Adipose tissue (tissue), 3 donors: Measurements from ENCODE around the gene ITGB2. TPM values are rescaled to one million over a fixed set of nuclear protein-coding genes. Genes with fewer than 3 reads are reported as not detected.
"Not testable (repeated sequence)": the region's sequence is repeated elsewhere in the genome, so short reads cannot be mapped to it uniquely, and the experiment has no call there.

Source experiments
- H3K27ac ChIP-seq: one replicate; pipeline ENCODE4 v1.5.1; 2013; ENCODE audit warnings: low read depth, low read length
- WGBS, 3 donors: extraction: QIAGEN DNeasy Blood & Tissue Kit; methylation state at CpG; one replicate each; pipeline ENCODE4 v1.1.7; 2013; 5-methylcytosine and 5-hydroxymethylcytosine counted together
- polyA plus RNA-seq, 3 donors: library from polyadenylated mRNA; stranded (reverse); fragments of 200-250 nt; gene quantifications; one replicate each; pipeline ENCODE4 v1.2.3, GENCODE V29; 2013
- donor health status: healthy with polysubstance abuse.
- donor health status: Bipolar disorder and iron deficiency.
- donor health status: healthy.

Gene ITGB2
- polyA plus RNA-seq, 3 donors = 9.5 to 81.7 (median 32.5) TPM

DNA sequence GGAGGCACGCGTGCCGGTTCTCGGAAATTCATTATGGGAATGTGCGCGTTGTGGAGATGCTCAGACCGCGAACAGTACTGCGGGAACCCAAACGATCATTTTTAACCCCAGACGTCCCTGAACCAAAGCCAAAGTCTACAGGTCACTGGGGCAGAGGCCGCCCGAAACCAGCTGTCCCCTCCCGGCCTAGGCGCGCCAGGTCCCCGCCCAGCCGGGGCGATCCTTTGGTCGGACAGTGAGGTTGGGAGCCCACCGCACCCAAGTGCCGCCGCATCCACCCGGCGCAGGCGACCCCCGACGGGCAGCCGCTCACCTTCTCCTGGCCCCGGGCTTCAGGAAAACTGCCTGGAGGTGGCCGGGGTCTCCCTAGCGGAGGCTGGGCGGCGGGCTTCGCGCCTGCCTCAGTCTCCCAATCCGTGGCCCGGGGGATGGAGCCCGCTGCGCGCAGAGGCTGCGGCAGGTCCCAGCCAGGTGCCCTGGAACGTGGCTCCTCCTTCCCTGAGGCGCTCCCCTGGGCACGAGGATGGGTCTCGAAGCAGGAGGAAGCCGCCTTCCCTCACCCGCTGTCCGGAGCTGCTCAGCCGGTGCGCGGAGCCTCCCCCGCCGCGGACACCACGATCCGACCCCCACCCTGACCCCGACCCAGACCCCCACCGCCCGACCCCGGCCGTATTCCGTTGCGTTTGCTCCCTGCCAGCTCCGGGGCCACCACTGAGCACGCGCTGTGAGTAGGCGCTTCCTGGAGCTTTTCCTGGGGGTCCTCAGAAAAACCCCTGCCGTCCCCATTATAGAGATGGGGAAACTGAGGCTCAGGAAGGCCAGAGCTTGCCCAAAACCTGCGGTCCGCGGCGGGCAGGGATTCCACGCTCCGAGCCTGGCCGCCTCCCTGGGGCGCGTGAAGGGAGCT, 11.1 kb upstream of the ITGB2 start:
- WGBS, 3 donors = 1 to 2% (median 2%) methylated on average over 68 to 78 of the region's 78 CpGs
- no peak overlapping the region for H3K27ac ChIP-seq

DNA sequence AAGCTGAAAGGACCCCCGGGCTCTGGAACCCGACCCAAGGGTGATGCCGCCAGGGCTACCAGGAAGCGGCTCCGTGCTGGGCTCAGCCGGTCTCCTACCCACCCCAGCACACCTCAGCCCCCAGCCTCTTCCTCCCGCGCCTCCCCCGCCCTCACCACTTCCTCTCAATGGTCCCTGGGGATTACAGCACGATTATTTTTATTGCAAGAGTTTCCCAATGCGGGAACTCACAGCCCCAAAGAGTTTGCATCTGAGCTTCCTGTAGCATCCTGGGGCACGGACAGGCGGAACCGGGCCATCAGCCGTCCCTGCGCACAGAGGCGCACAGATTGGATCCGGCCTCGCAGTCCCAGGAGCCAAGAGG, 10.4 kb upstream of the ITGB2 start:
- WGBS, 3 donors = 1 to 2% (median 1%) methylated on average over 19 of the region's 19 CpGs
- H3K27ac ChIP-seq = no peak overlapping the region

DNA sequence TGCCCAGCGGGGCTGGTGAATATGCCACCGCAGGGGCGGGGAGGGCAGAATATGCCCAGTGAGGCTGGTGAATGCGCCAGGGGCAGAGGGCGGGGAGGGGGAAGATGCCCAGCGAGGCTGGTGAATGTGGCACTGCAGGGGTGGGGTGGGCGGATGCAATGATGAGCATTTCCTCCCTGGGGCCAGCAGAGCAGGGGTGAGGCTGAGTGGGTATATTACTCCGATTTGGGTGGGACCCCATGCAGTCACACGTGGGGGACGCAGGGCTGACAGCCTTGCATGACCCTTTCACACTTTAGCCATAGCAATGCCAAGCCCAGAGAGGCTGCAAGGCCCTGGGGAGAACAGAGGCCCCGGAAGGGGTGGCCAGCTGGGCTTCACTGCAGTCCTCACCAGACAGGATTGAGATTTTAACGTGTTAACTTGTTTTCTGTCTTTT, 9.9 kb upstream of the ITGB2 start:
- no peak overlapping the region for H3K27ac ChIP-seq
- WGBS, 3 donors = 27 to 36% (median 34%) methylated on average over 12 of the region's 12 CpGs

DNA sequence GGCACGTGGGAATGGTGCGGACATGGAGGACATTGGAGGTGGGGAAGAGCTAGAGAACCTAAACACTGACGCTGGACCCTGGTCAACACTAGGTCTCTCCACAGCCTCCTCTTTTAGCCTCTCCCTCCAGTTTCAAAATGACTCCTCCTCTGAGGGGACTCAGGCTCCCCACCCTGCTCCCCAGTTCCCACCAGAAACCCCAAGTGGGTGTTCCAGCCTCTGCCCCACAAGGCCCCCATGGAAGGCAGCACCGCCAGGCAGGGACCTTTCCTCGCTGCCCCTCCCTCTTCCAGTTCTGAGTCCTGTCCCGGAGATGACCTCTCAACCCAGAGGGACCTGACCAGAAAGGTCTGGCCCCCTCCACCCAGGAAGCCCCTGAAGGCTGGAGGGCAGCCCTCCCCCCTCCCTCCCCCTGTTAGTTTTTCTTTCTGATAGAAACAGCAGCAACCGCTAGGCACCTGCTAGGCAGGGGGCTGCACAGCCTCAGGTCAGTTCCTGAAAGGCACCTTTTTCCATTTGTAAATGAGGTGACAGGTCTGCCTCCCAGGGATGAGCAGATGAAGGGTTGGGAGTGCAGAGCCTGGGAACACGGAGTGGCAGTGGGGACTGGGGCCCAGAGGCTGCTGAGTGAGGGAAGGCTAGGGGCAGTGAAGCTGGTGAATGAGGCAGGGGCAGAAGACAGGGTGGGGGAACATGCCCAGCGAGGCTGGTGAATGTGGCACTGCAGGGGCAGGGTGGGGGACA, 9.3 kb upstream of the ITGB2 start:
- WGBS, 3 donors = 50 to 79% (median 72%) methylated on average over 9 of the region's 9 CpGs
- H3K27ac ChIP-seq = no peak overlapping the region

DNA sequence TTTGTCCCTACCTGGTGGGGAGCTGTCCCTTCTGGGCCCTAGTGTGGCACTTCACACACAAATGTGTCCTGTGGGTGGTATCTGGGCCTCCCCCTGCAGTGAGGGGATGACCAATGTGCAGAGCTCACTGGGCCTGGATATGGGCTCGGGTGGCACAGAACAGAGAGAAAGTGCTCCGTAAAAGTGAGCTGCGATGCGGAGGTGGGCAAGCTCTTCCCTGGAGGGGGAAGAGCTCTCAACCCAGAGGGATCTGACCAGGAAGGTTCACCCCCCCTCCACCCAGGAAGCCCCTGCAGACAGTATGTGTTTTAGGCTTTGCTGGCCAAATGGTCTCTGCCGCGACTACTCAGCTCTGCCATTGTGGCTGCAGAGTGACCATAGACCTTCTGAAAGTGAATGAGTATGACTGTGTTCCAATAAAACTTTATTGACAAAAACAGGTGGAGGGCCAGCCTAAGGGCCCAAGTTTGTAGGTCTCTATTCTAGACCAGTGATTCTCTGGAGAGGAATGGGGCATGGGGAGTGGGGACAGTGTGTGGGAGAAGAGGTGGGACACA, 8.6 kb upstream of the ITGB2 start:
- 72 to 96% (median 87%) methylated on average over 6 of the region's 6 CpGs for WGBS, 3 donors
- no peak overlapping the region for H3K27ac ChIP-seq

DNA sequence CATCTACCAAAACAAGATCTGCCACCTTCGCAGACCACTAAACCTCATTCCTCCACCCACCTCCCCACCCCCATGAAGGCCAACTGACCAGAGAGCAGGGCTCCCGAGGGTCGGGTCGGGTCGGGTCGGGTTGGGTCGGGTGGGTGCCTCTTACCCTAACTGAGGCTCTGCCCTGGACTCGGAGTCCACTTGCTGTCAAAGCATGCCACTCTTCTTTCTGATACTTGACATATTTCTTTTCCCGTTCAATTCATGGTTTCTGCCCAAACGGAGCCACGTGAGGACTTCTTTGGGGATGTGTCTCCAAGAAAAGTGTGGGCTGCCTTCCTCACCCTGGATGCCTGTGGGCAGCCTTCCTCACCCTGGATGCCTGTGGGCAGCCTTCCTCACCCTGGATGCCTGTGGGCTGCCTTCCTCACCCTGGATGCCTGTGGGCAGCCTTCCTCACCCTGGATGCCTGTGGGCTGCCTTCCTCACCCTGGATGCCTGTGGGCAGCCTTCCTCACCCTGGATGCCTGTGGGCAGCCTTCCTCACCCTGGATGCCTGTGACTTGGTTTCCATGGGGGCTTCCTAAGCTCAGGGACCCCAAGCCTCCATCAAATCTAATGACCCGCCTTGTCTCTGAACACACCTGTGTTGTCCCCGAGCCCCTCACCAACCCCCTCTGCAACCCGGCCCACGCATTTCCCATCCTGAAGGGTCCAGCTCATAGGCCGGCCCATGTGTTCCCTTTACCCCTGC, 8.0 kb upstream of the ITGB2 start:
- 53 to 73% (median 67%) methylated on average over 16 of the region's 16 CpGs for WGBS, 3 donors

DNA sequence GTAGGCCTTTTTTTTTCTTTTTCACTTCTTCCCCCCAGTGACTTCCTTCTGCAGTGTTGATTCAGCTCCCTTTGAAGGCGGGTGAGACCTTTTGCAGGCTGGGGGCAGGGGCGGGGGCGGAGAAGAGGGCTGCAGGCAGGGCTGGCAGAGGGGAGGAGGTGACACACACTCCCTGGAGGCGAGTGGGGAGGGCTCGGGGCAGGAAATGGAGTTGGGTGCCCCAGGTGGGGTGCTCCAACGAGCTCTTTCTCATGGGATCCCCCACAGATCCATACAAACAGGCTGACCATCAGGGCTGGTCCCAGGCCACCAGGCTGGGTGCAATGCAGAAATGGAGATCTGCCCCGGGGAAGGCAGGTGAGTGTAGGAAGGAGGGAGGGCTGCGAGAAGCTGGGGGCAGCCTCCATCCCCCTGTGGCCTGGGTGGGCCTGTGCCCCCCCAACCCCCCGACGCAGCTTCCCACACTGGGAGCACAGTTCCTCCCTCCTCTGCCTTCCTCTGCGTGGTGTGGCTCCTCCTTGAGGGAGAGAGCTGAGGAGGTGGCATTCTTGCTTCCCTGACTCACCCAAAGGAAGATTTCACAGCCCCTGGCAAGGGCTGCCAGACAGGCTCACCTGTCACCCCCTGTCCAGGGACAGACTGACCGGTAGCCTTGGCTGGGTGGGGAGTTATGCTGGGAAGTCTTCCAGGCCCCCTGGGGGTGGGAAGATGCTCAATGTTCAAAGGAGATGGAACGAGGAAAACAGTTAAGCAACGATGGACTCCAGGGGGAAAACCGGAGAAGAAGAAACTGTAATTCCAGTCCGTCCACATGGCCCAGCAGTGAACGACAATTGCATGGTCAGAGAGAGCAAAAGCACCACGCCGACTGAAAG, 7.1 kb upstream of the ITGB2 start:
- WGBS, 3 donors = 4 to 21% (median 15%) methylated on average over 15 to 19 of the region's 19 CpGs
- peak overlapping the region; percentile 44 for H3K27ac ChIP-seq

More for the DNA sequence above, 8.0 kb upstream of the ITGB2 start:
- H3K27ac ChIP-seq = not testable (repeated sequence)

DNA sequence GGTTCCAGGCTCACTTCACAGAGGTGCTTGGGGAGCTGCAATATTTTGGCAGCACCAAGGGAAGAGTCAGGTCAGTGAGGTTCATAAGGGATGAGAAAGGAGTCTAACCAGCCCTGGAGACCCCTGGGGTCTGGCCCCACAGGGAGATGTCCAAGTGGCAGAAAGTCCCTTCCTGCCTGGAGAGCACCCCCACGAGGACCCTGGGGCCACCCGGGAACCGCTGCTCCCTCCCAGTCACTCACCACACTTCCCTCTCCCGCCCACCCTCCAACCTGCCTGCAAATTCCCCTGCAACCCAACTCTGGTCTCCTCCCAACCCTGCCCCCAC, 6.5 kb upstream of the ITGB2 start:
- 11 to 15% (median 13%) methylated on average over 4 of the region's 4 CpGs for WGBS, 3 donors
- H3K27ac ChIP-seq = no peak overlapping the region

DNA sequence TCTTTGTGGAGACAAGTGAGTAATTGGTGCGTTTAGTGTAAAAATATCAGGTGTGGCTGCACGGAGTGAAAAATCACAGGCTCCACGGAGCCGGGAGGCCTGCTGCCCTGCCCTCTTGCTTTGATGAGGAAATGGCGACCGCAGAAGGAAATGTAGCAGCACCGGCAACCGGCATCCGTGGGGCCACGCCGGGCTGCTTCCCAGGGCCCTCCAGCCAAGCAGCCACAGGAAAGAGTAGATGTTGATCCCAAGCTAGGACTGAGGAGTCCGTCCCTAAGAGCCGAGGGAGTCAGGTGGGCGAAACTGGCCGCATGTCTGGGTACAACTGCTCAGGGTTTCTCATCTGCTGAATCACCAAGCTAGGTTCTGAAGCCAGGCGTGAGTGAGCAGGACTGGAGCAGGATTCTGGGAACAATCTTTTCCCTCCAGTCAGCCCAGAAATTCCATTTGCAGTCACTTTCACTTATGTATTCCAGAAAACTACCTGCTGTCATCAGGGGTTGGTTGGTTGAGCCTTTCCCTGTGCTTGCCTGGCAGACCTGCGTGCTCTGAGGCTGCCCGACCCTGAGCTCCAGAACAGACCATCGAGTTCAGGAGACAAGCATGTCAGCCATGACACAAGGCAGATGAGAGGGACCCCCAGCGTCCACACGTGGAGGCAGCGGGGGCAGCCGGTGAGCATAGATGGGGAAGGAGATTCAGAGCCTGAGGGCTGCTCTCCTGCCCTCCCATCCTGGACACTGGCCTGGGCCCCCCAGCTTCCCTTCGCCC, 5.8 kb upstream of the ITGB2 start:
- H3K27ac ChIP-seq = no peak overlapping the region

DNA sequence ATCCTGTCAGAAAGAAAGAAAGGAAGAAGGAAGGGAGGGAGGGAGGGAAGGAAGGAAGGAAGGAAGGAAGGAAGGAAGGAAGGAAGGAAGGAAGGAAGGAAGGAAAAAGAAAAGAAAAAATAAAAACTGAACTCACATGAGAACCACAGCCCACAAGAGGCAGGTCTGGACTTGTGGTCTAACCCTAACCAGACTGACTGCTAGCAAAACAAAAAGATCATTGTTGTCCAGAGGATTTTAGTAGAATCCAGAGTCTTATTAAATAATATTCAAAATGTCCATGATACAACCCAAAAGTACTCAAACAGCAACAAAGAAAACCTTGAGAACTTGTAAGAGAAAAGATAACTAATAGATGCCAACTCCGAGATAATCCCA, 4.7 kb upstream of the ITGB2 start:
- WGBS, 3 donors = 63 to 90% (median 85%) methylated on average over 1 of the region's 1 CpG

More for the DNA sequence above, 5.8 kb upstream of the ITGB2 start:
- WGBS, 3 donors = 45 to 50% (median 49%) methylated on average over 24 of the region's 24 CpGs

DNA sequence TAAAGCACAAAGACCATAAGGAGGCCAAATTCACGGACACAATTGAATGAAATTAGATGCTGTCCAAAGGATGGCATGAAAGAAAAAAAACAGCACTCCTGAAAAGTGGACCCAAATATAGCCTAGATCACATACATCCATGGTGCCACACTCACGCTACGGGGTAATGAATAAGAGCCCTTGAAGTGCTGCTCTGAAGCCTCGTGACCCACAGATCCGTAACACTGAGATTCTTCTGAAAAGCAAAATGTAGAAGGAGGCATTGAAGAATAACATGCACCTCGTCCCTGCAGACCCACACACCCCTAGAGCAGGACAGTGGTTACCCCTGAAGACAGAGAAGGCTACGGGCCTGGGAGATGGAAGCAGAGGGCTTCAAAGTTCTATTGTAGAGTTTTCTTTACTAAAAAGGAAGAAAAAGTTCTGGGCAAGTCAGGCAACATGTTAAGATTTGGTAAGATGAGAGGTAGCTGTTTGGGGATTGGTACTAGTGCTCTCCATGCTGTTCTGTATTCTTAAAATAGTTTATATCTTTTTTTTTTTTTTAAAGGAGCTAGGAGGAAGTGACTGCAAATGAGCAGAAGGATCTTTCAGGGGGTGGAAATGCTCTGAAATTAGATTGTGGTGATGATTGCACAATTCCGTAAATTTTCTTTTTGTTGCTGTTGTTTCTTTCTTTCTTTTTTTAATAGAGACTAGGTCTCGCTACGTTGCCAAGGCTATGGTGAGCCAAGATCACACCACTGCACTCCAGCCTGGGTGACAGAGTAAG, 4.1 kb upstream of the ITGB2 start:
- no peak overlapping the region for H3K27ac ChIP-seq
- WGBS, 3 donors = 49 to 61% (median 50%) methylated on average over 10 of the region's 10 CpGs

More for the DNA sequence above, 4.7 kb upstream of the ITGB2 start:
- H3K27ac ChIP-seq = no peak overlapping the region

DNA sequence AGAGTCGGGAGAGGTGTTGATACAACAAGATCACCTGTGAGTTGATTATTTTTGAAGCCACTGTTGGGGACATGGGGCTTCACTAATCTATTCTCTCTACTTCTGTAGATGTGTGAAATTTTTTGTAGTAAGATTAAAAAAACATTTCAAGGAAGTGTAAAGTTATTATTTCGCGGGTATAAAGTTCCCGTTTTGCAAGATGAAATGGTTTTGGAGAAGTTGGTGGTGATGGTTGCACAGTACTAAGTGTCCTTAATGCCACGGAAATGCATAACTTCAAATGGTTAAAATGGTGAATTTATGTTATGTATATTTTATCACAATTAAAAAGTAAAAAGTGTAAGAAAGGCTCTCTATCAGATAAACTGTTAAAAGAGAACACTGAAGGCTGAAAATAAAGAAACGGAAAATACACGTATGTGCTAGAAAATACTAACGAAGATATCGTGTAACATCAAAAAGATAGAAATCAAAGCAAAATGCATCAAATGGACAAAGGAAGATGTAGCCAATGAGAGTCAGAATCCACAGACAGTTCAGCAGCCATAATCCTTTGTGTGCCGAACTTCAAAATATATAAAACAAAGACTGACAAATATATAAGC, 2.9 kb upstream of the ITGB2 start:
- 64 to 76% (median 75%) methylated on average over 10 of the region's 10 CpGs for WGBS, 3 donors
- H3K27ac ChIP-seq = no peak overlapping the region

DNA sequence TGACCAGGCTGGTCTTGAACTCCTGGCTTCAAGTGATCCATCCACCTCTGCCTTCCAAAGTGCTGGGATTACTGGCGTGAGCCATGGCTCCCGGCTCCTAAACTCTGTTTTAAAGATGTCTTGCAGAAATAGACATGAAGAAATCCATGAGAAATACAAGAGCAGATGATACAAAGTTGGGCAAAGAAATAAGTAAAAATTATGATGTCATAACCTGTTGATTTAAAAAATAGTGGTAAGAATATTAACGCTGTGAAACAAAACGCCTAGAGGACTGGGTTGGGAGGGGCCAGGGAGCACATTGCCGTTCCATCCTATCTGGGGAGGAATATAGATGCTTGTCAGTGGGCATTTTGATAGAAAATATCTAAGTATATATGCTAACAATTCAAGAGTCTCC, 1.2 kb upstream of the ITGB2 start:
- H3K27ac ChIP-seq = no peak overlapping the region
- WGBS, 3 donors = 67 to 77% (median 70%) methylated on average over 5 of the region's 5 CpGs

DNA sequence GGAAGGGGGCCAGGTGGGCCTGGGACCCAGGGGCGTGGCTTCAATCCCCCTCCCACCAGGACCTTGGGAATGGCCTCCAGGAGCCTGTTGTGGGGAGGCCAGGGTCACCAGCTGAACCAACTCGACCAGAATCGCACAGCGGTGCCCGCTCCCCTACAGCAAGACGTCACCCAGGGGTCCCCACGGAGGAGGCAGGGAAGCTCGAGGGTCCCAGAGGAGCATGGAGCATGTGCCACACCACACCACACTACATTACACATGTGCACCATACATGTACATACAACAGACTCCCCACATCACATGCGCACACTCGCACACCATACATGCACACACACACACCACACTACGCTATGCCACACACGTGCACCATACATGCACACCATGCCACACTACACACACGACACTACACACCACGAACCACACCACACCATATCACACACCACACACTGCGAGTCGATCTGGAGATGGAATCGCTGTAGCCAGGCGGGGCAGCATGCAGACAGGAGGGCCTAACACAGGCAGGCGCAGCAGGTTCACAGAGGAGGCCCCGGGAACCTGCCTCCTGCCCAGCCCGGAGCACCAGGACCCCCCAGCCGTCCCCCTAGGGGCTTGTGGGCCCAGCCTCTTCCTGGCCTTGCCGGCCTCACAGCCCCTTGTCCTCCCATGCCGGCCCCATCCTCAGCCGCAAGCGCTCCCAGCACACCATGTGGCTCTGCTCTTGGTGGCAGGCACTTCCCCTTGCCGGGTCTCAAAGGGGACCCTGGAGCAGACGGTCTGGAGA, 596 bp downstream of the ITGB2 start:
- H3K27ac ChIP-seq = peak overlapping the region; percentile 79
- 48 to 57% (median 54%) methylated on average over 28 of the region's 28 CpGs for WGBS, 3 donors

DNA sequence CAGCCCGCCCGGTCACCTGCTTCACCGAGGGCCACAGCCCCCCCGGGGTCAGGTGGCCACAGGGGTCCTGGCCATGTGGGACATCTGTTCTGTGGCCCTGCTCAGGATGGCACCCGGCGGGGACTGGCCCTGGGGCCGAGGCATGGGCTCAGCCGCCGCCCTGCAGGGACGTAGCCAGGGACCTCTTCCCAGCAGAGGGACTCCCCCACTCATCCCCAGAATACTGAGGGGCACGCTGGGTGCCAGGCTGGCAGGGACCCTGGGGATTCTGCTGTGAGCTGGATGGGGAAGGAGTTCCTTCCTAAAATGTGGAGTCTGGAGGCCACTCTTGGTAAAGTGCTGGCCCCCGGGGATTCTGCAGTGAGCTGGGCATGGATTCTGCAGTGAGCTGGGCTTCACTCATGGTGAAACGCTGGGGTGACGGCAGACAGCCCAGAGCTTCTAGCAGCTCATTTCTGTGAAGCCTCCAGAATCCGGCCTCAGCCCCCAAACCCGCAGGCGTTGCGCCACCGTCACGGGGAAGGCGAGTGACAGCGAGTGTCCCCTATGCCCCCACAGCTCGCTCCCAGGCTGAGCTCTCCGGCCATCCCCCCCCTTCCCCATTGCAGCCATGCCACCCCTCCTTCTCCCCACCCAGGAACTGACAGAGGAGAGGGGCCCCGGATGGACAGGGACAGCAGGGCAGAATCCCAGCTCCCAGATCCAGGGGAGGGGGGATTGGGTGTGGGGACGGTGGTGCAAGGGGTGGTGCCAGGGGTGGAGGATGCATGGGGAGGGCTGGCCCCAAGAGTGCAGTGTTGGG, 1.4 kb downstream of the ITGB2 start:
- H3K27ac ChIP-seq = no peak overlapping the region
- WGBS, 3 donors = 34 to 63% (median 39%) methylated on average over 22 of the region's 26 CpGs
